GM13976 (cell line): ENCODE data around the gene WDR38.

Experiments used
- DNase-seq: peaks from one replicate; pipeline ENCODE4 v3.0.0; 2012; ENCODE audit warnings: low spot score
- CTCF ChIP-seq: IDR thresholded peaks from 2 replicates; pipeline ENCODE4 v1.5.1; 2012; ENCODE audit warnings: borderline replicate concordance, mild to moderate bottlenecking; ENCODE audit not compliant: insufficient read depth; ENCODE audit errors: extremely low read depth, missing control alignments, control extremely low read depth
- in situ Hi-C: fragments of 300-500 bp; cut with MboI; formaldehyde crosslinking; loops from one replicate; pipeline ENCODE4 v1.12.0; 2022; ENCODE audit warnings: low sequenced_read_pairs, mixed read lengths, inconsistent platforms; ENCODE audit not compliant: unreplicated experiment

Gene WDR38

GRCh38 chr9:124877021-124877782 is 23.9 kb downstream of the WDR38 start:
- in situ Hi-C loops = no loop called here
- DNase-seq = no peak
- no peak for TF ChIP-seq CTCF

GRCh38 chr9:124878021-124878420 is 24.8 kb downstream of the WDR38 start:
- TF ChIP-seq CTCF = no peak
- in situ Hi-C loops = no loop called here
- no peak for DNase-seq

GRCh38 chr9:124878518-124878917 is 25.3 kb downstream of the WDR38 start:
- TF ChIP-seq CTCF = no peak
- in situ Hi-C loops = no loop called here
- no peak for DNase-seq

- no peak for DNase-seq
- TF ChIP-seq CTCF = no peak
- in situ Hi-C loops = no loop called here
These were observed 26.0 kb downstream of the WDR38 start for GRCh38 chr9:124879226-124879625.

GRCh38 chr9:124880501-124880900 is 27.2 kb downstream of the WDR38 start:
- in situ Hi-C loops = no loop called here
- no peak for DNase-seq
- TF ChIP-seq CTCF = no peak

GRCh38 chr9:124881138-124881743 is 28.0 kb downstream of the WDR38 start:
- no peak for TF ChIP-seq CTCF
- no peak for DNase-seq
- in situ Hi-C loops = no loop called here
